ENCODE results near the gene ORC3. TPM values are rescaled to one million over a fixed set of nuclear protein-coding genes. Genes with fewer than 3 reads are reported as not detected.
A peak's percentile ranks its signal among the peaks of the same experiment; 100 is the strongest.

The ORC3 gene
- total and polyA plus RNA-seq, 2 donors, result 23.4 to 37.4 TPM

GRCh38 chr6:87641065-87641692 lies 51.2 kb downstream of the ORC3 start:
- Histone ChIP-seq H3K4me1 (ENCODE audit: control insufficient read depth in 2 of 2, insufficient read depth in 2 of 2, low read length in 2 of 2) (no peaks in the 10 kb centered on the region), H3K4me3 (ENCODE audit: low read length in 2 of 2) (no peak overlapping the region), H3K27me3 (ENCODE audit: control insufficient read depth in 2 of 2, insufficient read depth in 1 of 2, low read length in 1 of 2) (no peaks in the 10 kb centered on the region), H3K9me3 (ENCODE audit: control insufficient read depth in 2 of 2, insufficient read depth in 1 of 2, low read length in 1 of 2) (no peaks in the 10 kb centered on the region), H3K36me3 (ENCODE audit: control insufficient read depth in 2 of 2, insufficient read depth in 2 of 2, low read length in 1 of 2) (peaks cover 12 to 20% of the 10 kb centered on the region in 2 donors), H3K27ac (ENCODE audit: low read depth in 1 of 2, low read length in 1 of 2) (no peak overlapping the region)
- DNase-seq (ENCODE audit: low read depth in 6 of 9, low spot score in 9 of 9), result no peak
- WGBS, result 90% methylated on average over 1 of the region's 1 CpG

- H3K4me3 ChIP-seq (ENCODE audit: low read length in 2 of 2), result peak overlapping the region in 1 of 2 donors; percentile 23
- DNase-seq (ENCODE audit: low read depth in 6 of 9, low spot score in 9 of 9), result peak in 2 of 9 donors; percentile 15 to 53
- H3K4me1 ChIP-seq (ENCODE audit: control insufficient read depth in 2 of 2, insufficient read depth in 2 of 2, low read length in 2 of 2), result no peaks in the 10 kb centered on the region
- H3K27ac ChIP-seq (ENCODE audit: low read depth in 1 of 2, low read length in 1 of 2), result peak overlapping the region in 1 of 2 donors; percentile 70
- peaks cover 0 to 6% of the 10 kb centered on the region in 2 donors for H3K36me3 ChIP-seq (ENCODE audit: control insufficient read depth in 2 of 2, insufficient read depth in 2 of 2, low read length in 1 of 2)
- no peaks in the 10 kb centered on the region for H3K27me3 ChIP-seq (ENCODE audit: control insufficient read depth in 2 of 2, insufficient read depth in 1 of 2, low read length in 1 of 2)
- 41% methylated on average over 1 of the region's 1 CpG for WGBS
- no peaks in the 10 kb centered on the region for H3K9me3 ChIP-seq (ENCODE audit: control insufficient read depth in 2 of 2, insufficient read depth in 1 of 2, low read length in 1 of 2)
These were observed 55.1 kb downstream of the ORC3 start for GRCh38 chr6:87645080-87645479.

- DNase-seq (ENCODE audit: low read depth in 6 of 9, low spot score in 9 of 9), result peak in 1 of 9 donors; percentile 41
- H3K9me3 ChIP-seq (ENCODE audit: control insufficient read depth in 2 of 2, insufficient read depth in 1 of 2, low read length in 1 of 2), result no peaks in the 10 kb centered on the region
- H3K4me1 ChIP-seq (ENCODE audit: control insufficient read depth in 2 of 2, insufficient read depth in 2 of 2, low read length in 2 of 2), result peaks cover 17 to 27% of the 10 kb centered on the region in 2 donors
- H3K27me3 ChIP-seq (ENCODE audit: control insufficient read depth in 2 of 2, insufficient read depth in 1 of 2, low read length in 1 of 2), result no peaks in the 10 kb centered on the region
- WGBS, result 87% methylated on average over 3 of the region's 3 CpGs
- H3K27ac ChIP-seq (ENCODE audit: low read depth in 1 of 2, low read length in 1 of 2), result peak overlapping the region in 1 of 2 donors; percentile 92
- H3K36me3 ChIP-seq (ENCODE audit: control insufficient read depth in 2 of 2, insufficient read depth in 2 of 2, low read length in 1 of 2), result peaks cover 0 to 6% of the 10 kb centered on the region in 2 donors
- no peak overlapping the region for H3K4me3 ChIP-seq (ENCODE audit: low read length in 2 of 2)
These were observed 63.4 kb downstream of the ORC3 start for GRCh38 chr6:87653074-87653962.

GRCh38 chr6:87654122-87654521 lies 64.2 kb downstream of the ORC3 start:
- Histone ChIP-seq H3K9me3 (ENCODE audit: control insufficient read depth in 2 of 2, insufficient read depth in 1 of 2, low read length in 1 of 2) (no peaks in the 10 kb centered on the region), H3K4me3 (ENCODE audit: low read length in 2 of 2) (no peak overlapping the region), H3K36me3 (ENCODE audit: control insufficient read depth in 2 of 2, insufficient read depth in 2 of 2, low read length in 1 of 2) (peaks cover 0 to 6% of the 10 kb centered on the region in 2 donors), H3K4me1 (ENCODE audit: control insufficient read depth in 2 of 2, insufficient read depth in 2 of 2, low read length in 2 of 2) (peaks cover 20 to 27% of the 10 kb centered on the region in 2 donors), H3K27ac (ENCODE audit: low read depth in 1 of 2, low read length in 1 of 2) (peak overlapping the region; percentile 52 to 92), H3K27me3 (ENCODE audit: control insufficient read depth in 2 of 2, insufficient read depth in 1 of 2, low read length in 1 of 2) (no peaks in the 10 kb centered on the region)
- 95% methylated on average over 1 of the region's 1 CpG for WGBS
- peak in 2 of 9 donors; percentile 14 to 52 for DNase-seq (ENCODE audit: low read depth in 6 of 9, low spot score in 9 of 9)

GRCh38 chr6:87654875-87655454 lies 65.0 kb downstream of the ORC3 start:
- H3K36me3 ChIP-seq (ENCODE audit: control insufficient read depth in 2 of 2, insufficient read depth in 2 of 2, low read length in 1 of 2), result peaks cover 0 to 9% of the 10 kb centered on the region in 2 donors

GRCh38 chr6:87655824-87656223 lies 65.9 kb downstream of the ORC3 start:
- Histone ChIP-seq H3K4me3 (ENCODE audit: low read length in 2 of 2) (no peak overlapping the region), H3K9me3 (ENCODE audit: control insufficient read depth in 2 of 2, insufficient read depth in 1 of 2, low read length in 1 of 2) (no peaks in the 10 kb centered on the region), H3K27me3 (ENCODE audit: control insufficient read depth in 2 of 2, insufficient read depth in 1 of 2, low read length in 1 of 2) (no peaks in the 10 kb centered on the region), H3K27ac (ENCODE audit: low read depth in 1 of 2, low read length in 1 of 2) (peak overlapping the region; percentile 60 to 92), H3K36me3 (ENCODE audit: control insufficient read depth in 2 of 2, insufficient read depth in 2 of 2, low read length in 1 of 2) (peaks cover 0 to 9% of the 10 kb centered on the region in 2 donors), H3K4me1 (ENCODE audit: control insufficient read depth in 2 of 2, insufficient read depth in 2 of 2, low read length in 2 of 2) (peaks cover 23 to 30% of the 10 kb centered on the region in 2 donors)
- DNase-seq (ENCODE audit: low read depth in 6 of 9, low spot score in 9 of 9), result peak in 8 of 9 donors; percentile 39 to 89 (median 68)

More at GRCh38 chr6:87654875-87655454, 65.0 kb downstream of the ORC3 start:
- Histone ChIP-seq H3K9me3 (ENCODE audit: control insufficient read depth in 2 of 2, insufficient read depth in 1 of 2, low read length in 1 of 2) (no peaks in the 10 kb centered on the region), H3K27me3 (ENCODE audit: control insufficient read depth in 2 of 2, insufficient read depth in 1 of 2, low read length in 1 of 2) (no peaks in the 10 kb centered on the region), H3K4me3 (ENCODE audit: low read length in 2 of 2) (no peak overlapping the region), H3K27ac (ENCODE audit: low read depth in 1 of 2, low read length in 1 of 2) (peak overlapping the region; percentile 83 to 92), H3K4me1 (ENCODE audit: control insufficient read depth in 2 of 2, insufficient read depth in 2 of 2, low read length in 2 of 2) (peaks cover 20 to 27% of the 10 kb centered on the region in 2 donors)
- DNase-seq (ENCODE audit: low read depth in 6 of 9, low spot score in 9 of 9), result peak in 1 of 9 donors; percentile 23
- 95% methylated on average over 2 of the region's 2 CpGs for WGBS

- peak; percentile 61 to 94 (median 80) for DNase-seq (ENCODE audit: low read depth in 6 of 9, low spot score in 9 of 9)
- peaks cover 0 to 14% of the 10 kb centered on the region in 2 donors for H3K36me3 ChIP-seq (ENCODE audit: control insufficient read depth in 2 of 2, insufficient read depth in 2 of 2, low read length in 1 of 2)
- H3K4me1 ChIP-seq (ENCODE audit: control insufficient read depth in 2 of 2, insufficient read depth in 2 of 2, low read length in 2 of 2), result peaks cover 23 to 30% of the 10 kb centered on the region in 2 donors
- peak overlapping the region; percentile 64 to 92 for H3K27ac ChIP-seq (ENCODE audit: low read depth in 1 of 2, low read length in 1 of 2)
- no peaks in the 10 kb centered on the region for H3K27me3 ChIP-seq (ENCODE audit: control insufficient read depth in 2 of 2, insufficient read depth in 1 of 2, low read length in 1 of 2)
- H3K9me3 ChIP-seq (ENCODE audit: control insufficient read depth in 2 of 2, insufficient read depth in 1 of 2, low read length in 1 of 2), result no peaks in the 10 kb centered on the region
- H3K4me3 ChIP-seq (ENCODE audit: low read length in 2 of 2), result peak overlapping the region in 1 of 2 donors; percentile 0
These were observed 66.9 kb downstream of the ORC3 start for GRCh38 chr6:87656857-87657256.

GRCh38 chr6:87658516-87658915 lies 68.6 kb downstream of the ORC3 start:
- peaks cover 0 to 8% of the 10 kb centered on the region in 2 donors for H3K36me3 ChIP-seq (ENCODE audit: control insufficient read depth in 2 of 2, insufficient read depth in 2 of 2, low read length in 1 of 2)
- no peak overlapping the region for H3K27ac ChIP-seq (ENCODE audit: low read depth in 1 of 2, low read length in 1 of 2)
- no peaks in the 10 kb centered on the region for H3K27me3 ChIP-seq (ENCODE audit: control insufficient read depth in 2 of 2, insufficient read depth in 1 of 2, low read length in 1 of 2)
- DNase-seq (ENCODE audit: low read depth in 6 of 9, low spot score in 9 of 9), result no peak
- no peak overlapping the region for H3K4me3 ChIP-seq (ENCODE audit: low read length in 2 of 2)
- no peaks in the 10 kb centered on the region for H3K9me3 ChIP-seq (ENCODE audit: control insufficient read depth in 2 of 2, insufficient read depth in 1 of 2, low read length in 1 of 2)
- peaks cover 19 to 28% of the 10 kb centered on the region in 2 donors for H3K4me1 ChIP-seq (ENCODE audit: control insufficient read depth in 2 of 2, insufficient read depth in 2 of 2, low read length in 2 of 2)

Data from thymus (tissue), 11 donors.